Gastroesophageal sphincter (tissue), 3 donors: ENCODE results near the gene CMSS1.

Source experiments
- POLR2A ChIP-seq, 2 donors: fragments of 450-650 bp; IDR thresholded peaks; one replicate each; pipeline ENCODE4 v1.6.1; 2017; ENCODE audit warnings: antibody characterized with exemption in 2 of 2, mild to moderate bottlenecking in 2 of 2, moderate library complexity in 1 of 2
- TF ChIP-seq, protein P1 (sequence below), 4 experiments: fragments of 200-600 bp in 2 of 4; fragments of 450-650 bp in 2 of 4; sonication (generic) in 1 of 4; IDR thresholded peaks; one replicate each; pipeline ENCODE4 v1.5.1; 2017 to 2019; ENCODE audit warnings: antibody characterized with exemption in 4 of 4, mild to moderate bottlenecking in 2 of 4, moderate library complexity in 2 of 4

- TF ChIP-seq, protein P1, sequence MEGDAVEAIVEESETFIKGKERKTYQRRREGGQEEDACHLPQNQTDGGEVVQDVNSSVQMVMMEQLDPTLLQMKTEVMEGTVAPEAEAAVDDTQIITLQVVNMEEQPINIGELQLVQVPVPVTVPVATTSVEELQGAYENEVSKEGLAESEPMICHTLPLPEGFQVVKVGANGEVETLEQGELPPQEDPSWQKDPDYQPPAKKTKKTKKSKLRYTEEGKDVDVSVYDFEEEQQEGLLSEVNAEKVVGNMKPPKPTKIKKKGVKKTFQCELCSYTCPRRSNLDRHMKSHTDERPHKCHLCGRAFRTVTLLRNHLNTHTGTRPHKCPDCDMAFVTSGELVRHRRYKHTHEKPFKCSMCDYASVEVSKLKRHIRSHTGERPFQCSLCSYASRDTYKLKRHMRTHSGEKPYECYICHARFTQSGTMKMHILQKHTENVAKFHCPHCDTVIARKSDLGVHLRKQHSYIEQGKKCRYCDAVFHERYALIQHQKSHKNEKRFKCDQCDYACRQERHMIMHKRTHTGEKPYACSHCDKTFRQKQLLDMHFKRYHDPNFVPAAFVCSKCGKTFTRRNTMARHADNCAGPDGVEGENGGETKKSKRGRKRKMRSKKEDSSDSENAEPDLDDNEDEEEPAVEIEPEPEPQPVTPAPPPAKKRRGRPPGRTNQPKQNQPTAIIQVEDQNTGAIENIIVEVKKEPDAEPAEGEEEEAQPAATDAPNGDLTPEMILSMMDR (IDR thresholded peaks at IDR 0.05), result no peak
- no peak for TF ChIP-seq POLR2A (IDR thresholded peaks at IDR 0.05)
Measured at GRCh38 chr3:99877031-99877579, 59.4 kb downstream of the CMSS1 start.
